Mesenchymal stem cell (in vitro differentiated cells and primary cell): ENCODE measurements around the gene AMPH.
"Not testable (repeated sequence)": the region's sequence is repeated elsewhere in the genome, so short reads cannot be mapped to it uniquely, and the experiment has no call there.

ENCODE experiments used
- DNase-seq: peaks from one replicate; pipeline ENCODE4 v3.0.0-alpha.2; 2013
- H2AFZ ChIP-seq: one replicate; pipeline ENCODE4 v1.6.1; 2013; ENCODE audit warnings: low read depth, mild to moderate bottlenecking, control low read depth, inconsistent platforms, low read length, moderate library complexity
- H2AK5ac ChIP-seq: 2 replicates; pipeline ENCODE4 v1.6.1; 2013; ENCODE audit warnings: low read length, moderate library complexity, mild to moderate bottlenecking, inconsistent platforms; ENCODE audit not compliant: severe bottlenecking
- H2BK120ac ChIP-seq: one replicate; pipeline ENCODE4 v1.6.1; 2013; ENCODE audit warnings: low read depth, mild to moderate bottlenecking, inconsistent platforms, low read length, moderate library complexity
- H2BK12ac ChIP-seq, 2 experiments: one replicate each; pipeline ENCODE4 v1.6.1; 2013; ENCODE audit warnings: inconsistent platforms in 2 of 2, low read length in 2 of 2, mild to moderate bottlenecking in 2 of 2, moderate library complexity in 2 of 2, control low read depth in 1 of 2
- H2BK15ac ChIP-seq: one replicate; pipeline ENCODE4 v1.6.1; 2013; ENCODE audit warnings: mild to moderate bottlenecking, low read depth, inconsistent platforms; ENCODE audit not compliant: poor library complexity, severe bottlenecking
- H2BK5ac ChIP-seq: 2 replicates; pipeline ENCODE4 v1.6.1; 2013; ENCODE audit warnings: low read depth, mild to moderate bottlenecking, low read length, control low read depth, inconsistent platforms; ENCODE audit not compliant: poor library complexity, severe bottlenecking
- H3K14ac ChIP-seq, 2 experiments: one replicate each; pipeline ENCODE4 v1.6.1; 2013; ENCODE audit warnings: inconsistent platforms in 2 of 2, low read length in 2 of 2, control low read depth in 1 of 2, mild to moderate bottlenecking in 1 of 2, moderate library complexity in 1 of 2
- H3K18ac ChIP-seq, 2 experiments: one replicate each; pipeline ENCODE4 v1.6.1; 2013; ENCODE audit warnings: inconsistent platforms in 2 of 2, low read length in 2 of 2, control low read depth in 1 of 2, low read depth in 1 of 2, mild to moderate bottlenecking in 1 of 2
- H3K23ac ChIP-seq, 2 experiments: one replicate each; pipeline ENCODE4 v1.6.1; 2013; ENCODE audit warnings: inconsistent platforms in 2 of 2, low read length in 2 of 2, mild to moderate bottlenecking in 2 of 2, moderate library complexity in 2 of 2, control low read depth in 1 of 2
- H3K27ac ChIP-seq: 2 replicates; pipeline ENCODE4 v1.5.1; 2013; ENCODE audit warnings: mild to moderate bottlenecking, moderate library complexity, low read length, control low read depth, inconsistent platforms; ENCODE audit not compliant: poor library complexity, severe bottlenecking
- H3K27me3 ChIP-seq, 2 experiments: 2 replicates each; pipeline versions ENCODE4 v1.6.1 to v1.7.0; 2013; ENCODE audit warnings: low read length in 2 of 2, mild to moderate bottlenecking in 2 of 2, moderate library complexity in 2 of 2, control low read depth in 1 of 2, inconsistent platforms in 1 of 2; ENCODE audit not compliant: control insufficient read depth in 1 of 2, insufficient read depth in 1 of 2
- H3K36me3 ChIP-seq, 2 experiments: 2 replicates each; pipeline versions ENCODE4 v1.6.1 to v1.7.0; 2013; ENCODE audit warnings: low read length in 2 of 2, control low read depth in 1 of 2, inconsistent platforms in 1 of 2, low read depth in 1 of 2, mild to moderate bottlenecking in 1 of 2; ENCODE audit not compliant: insufficient read depth in 2 of 2, control insufficient read depth in 1 of 2
- H3K4ac ChIP-seq, 2 experiments: one replicate each; pipeline ENCODE4 v1.6.1; 2013; ENCODE audit warnings: inconsistent platforms in 2 of 2, low read length in 2 of 2, mild to moderate bottlenecking in 2 of 2, moderate library complexity in 2 of 2, control low read depth in 1 of 2, low read depth in 1 of 2
- H3K4me1 ChIP-seq: 2 replicates; pipeline ENCODE4 v1.6.1; 2013; ENCODE audit warnings: low read depth, low read length, control low read depth; ENCODE audit not compliant: control insufficient read depth, insufficient read depth
- H3K4me2 ChIP-seq: 2 replicates; pipeline ENCODE4 v1.6.1; 2013; ENCODE audit warnings: low read length, mild to moderate bottlenecking, inconsistent platforms; ENCODE audit not compliant: poor library complexity, severe bottlenecking
- H3K4me3 ChIP-seq, 2 experiments: 2 replicates each; pipeline versions ENCODE4 v1.5.1 to v1.7.0; 2013; ENCODE audit warnings: low read length in 2 of 2, mild to moderate bottlenecking in 2 of 2, control low read depth in 1 of 2, low read depth in 1 of 2; ENCODE audit not compliant: insufficient read depth in 1 of 2
- H3K79me1 ChIP-seq: replicated peaks from 2 replicates; pipeline ENCODE4 v1.6.1; 2013; ENCODE audit warnings: mild to moderate bottlenecking, control low read depth, low read length, inconsistent platforms; ENCODE audit not compliant: poor library complexity, severe bottlenecking
- H3K9ac ChIP-seq: 2 replicates; pipeline ENCODE4 v1.7.0; 2013; ENCODE audit warnings: mild to moderate bottlenecking, low read length, moderate library complexity
- H3K9me3 ChIP-seq: 2 replicates; pipeline ENCODE4 v1.7.0; 2013; ENCODE audit warnings: mild to moderate bottlenecking, low read length; ENCODE audit not compliant: control insufficient read depth
- H4K8ac ChIP-seq: one replicate; pipeline ENCODE4 v1.6.1; 2013; ENCODE audit warnings: inconsistent platforms, mild to moderate bottlenecking, low read length, moderate library complexity
- H4K91ac ChIP-seq: one replicate; pipeline ENCODE4 v1.6.1; 2013; ENCODE audit warnings: mild to moderate bottlenecking, low read length, inconsistent platforms
- whole genome bisulfite sequencing: methylation state at CpG from one replicate; pipeline ENCODE4 v1.1.7; 2013; ENCODE audit warnings: mixed read lengths; 5-methylcytosine and 5-hydroxymethylcytosine counted together

The AMPH gene

GRCh38 chr7:38574086-38574485 is 57.1 kb downstream of the AMPH start:
- Histone ChIP-seq H3K4me3 (no peak overlapping the region), H4K91ac (no peak overlapping the region), H3K14ac (no peak overlapping the region), H3K4ac (no peak overlapping the region), H3K79me1 (no peaks in the 10 kb centered on the region), H2AK5ac (no peak overlapping the region), H3K9me3 (peaks cover 5% of the 10 kb centered on the region), H2BK120ac (no peak overlapping the region), H2AFZ (no peak overlapping the region), H3K18ac (no peak overlapping the region), H3K27ac (no peak overlapping the region), H3K23ac (no peak overlapping the region), H3K36me3 (no peaks in the 10 kb centered on the region), H3K4me2 (no peak overlapping the region), H3K27me3 (no peaks in the 10 kb centered on the region), H3K4me1 (no peaks in the 10 kb centered on the region), H3K9ac (peak overlapping the region; percentile 26), H2BK5ac (no peak overlapping the region), H2BK15ac (no peak overlapping the region), H4K8ac (no peak overlapping the region), H2BK12ac (no peak overlapping the region)
- 14% methylated on average over 5 of the region's 5 CpGs for WGBS
- DNase-seq: no peak

- not testable (repeated sequence) for DNase-seq, H3K27ac ChIP-seq, H3K9ac ChIP-seq, H3K79me1 ChIP-seq, H2BK5ac ChIP-seq, H2AK5ac ChIP-seq, H2BK120ac ChIP-seq, H3K4me1 ChIP-seq, H2AFZ ChIP-seq, H2BK15ac ChIP-seq, H4K8ac ChIP-seq, H4K91ac ChIP-seq, H3K4me2 ChIP-seq, H3K27me3 ChIP-seq, H3K18ac ChIP-seq, H2BK12ac ChIP-seq, H3K36me3 ChIP-seq, H3K4me3 ChIP-seq, H3K9me3 ChIP-seq, H3K14ac ChIP-seq, H3K4ac ChIP-seq, H3K23ac ChIP-seq
- WGBS: no CpG with 5 or more reads among the region's 2 CpGs
Measured at GRCh38 chr7:38571620-38572019, 59.6 kb downstream of the AMPH start.

GRCh38 chr7:38568497-38568896 is 62.7 kb downstream of the AMPH start:
- Histone ChIP-seq H4K8ac (no peak overlapping the region), H2AFZ (no peak overlapping the region), H3K9me3 (no peaks in the 10 kb centered on the region), H2BK15ac (no peak overlapping the region), H2AK5ac (no peak overlapping the region), H3K9ac (no peak overlapping the region), H3K4me3 (no peak overlapping the region), H3K4me2 (no peak overlapping the region), H3K27ac (no peak overlapping the region), H3K79me1 (no peaks in the 10 kb centered on the region), H3K36me3 (no peaks in the 10 kb centered on the region), H3K18ac (no peak overlapping the region), H2BK12ac (no peak overlapping the region), H3K23ac (no peak overlapping the region), H2BK120ac (no peak overlapping the region), H3K27me3 (no peaks in the 10 kb centered on the region), H2BK5ac (no peak overlapping the region), H3K4me1 (no peaks in the 10 kb centered on the region), H3K4ac (no peak overlapping the region), H4K91ac (no peak overlapping the region), H3K14ac (no peak overlapping the region)
- 80% methylated on average over 1 of the region's 2 CpGs for WGBS
- DNase-seq: no peak

- H3K27ac ChIP-seq: no peak overlapping the region
- H3K4me1 ChIP-seq: no peaks in the 10 kb centered on the region
- no peak overlapping the region for H3K18ac ChIP-seq
- no peak overlapping the region for H3K4me3 ChIP-seq
- H4K91ac ChIP-seq: no peak overlapping the region
- H3K27me3 ChIP-seq: no peaks in the 10 kb centered on the region
- H3K9ac ChIP-seq: no peak overlapping the region
- no peaks in the 10 kb centered on the region for H3K36me3 ChIP-seq
- H3K79me1 ChIP-seq: no peaks in the 10 kb centered on the region
- H2BK120ac ChIP-seq: no peak overlapping the region
- H2BK5ac ChIP-seq: no peak overlapping the region
- WGBS: 67% methylated on average over 1 of the region's 2 CpGs
- no peak for DNase-seq
- no peak overlapping the region for H4K8ac ChIP-seq
- no peak overlapping the region for H3K14ac ChIP-seq
- H2BK12ac ChIP-seq: no peak overlapping the region
- H2BK15ac ChIP-seq: no peak overlapping the region
- no peak overlapping the region for H2AFZ ChIP-seq
- H3K9me3 ChIP-seq: no peaks in the 10 kb centered on the region
- no peak overlapping the region for H3K4ac ChIP-seq
- H3K23ac ChIP-seq: no peak overlapping the region
- H2AK5ac ChIP-seq: no peak overlapping the region
- H3K4me2 ChIP-seq: no peak overlapping the region
Measured at GRCh38 chr7:38565289-38565688, 65.9 kb downstream of the AMPH start.
